K562 (cell line): ENCODE data around the gene TUBGCP5. TPM values are rescaled to one million over a fixed set of nuclear protein-coding genes. Genes with fewer than 3 reads are reported as not detected.

Source experiments
- EGR1 ChIP-seq: fragments of 450-650 bp; conservative IDR thresholded peaks from 2 replicates; pipeline ENCODE4 v1.6.1; 2017; ENCODE audit warnings: mild to moderate bottlenecking
- ELF1 ChIP-seq: fragments of 200-800 bp; sonication (Bioruptor generic); IDR thresholded peaks from 2 replicates; pipeline ENCODE4 v1.6.1; 2016; ENCODE audit warnings: missing genetic modification characterization, missing compliant biosample characterization
- FOXM1 ChIP-seq, 2 experiments: fragments of 450-650 bp in 1 of 2; sonication (generic) in 1 of 2; formaldehyde crosslinking in 1 of 2; IDR thresholded peaks; 2 replicates each; pipeline versions ENCODE4 v1.6.1 to v1.9.0; 2017 to 2022; ENCODE audit warnings: low read depth in 2 of 2, mild to moderate bottlenecking in 2 of 2, missing genetic modification reagents in 1 of 2, moderate library complexity in 1 of 2
- MED1 ChIP-seq: sonication (generic); formaldehyde crosslinking; IDR thresholded peaks from 2 replicates; pipeline ENCODE4 v1.8.1; 2023; ENCODE audit warnings: missing genetic modification reagents, borderline replicate concordance
- RBFOX2 ChIP-seq: fragments of 200-400 bp; formaldehyde crosslinking; IDR thresholded peaks from 2 replicates; pipeline ENCODE4 v1.6.1; 2017; ENCODE audit warnings: low read depth, mild to moderate bottlenecking, low read length, moderate library complexity
- THRAP3 ChIP-seq: fragments of 450-650 bp; IDR thresholded peaks from 2 replicates; pipeline ENCODE4 v1.6.1; 2016; ENCODE audit warnings: mild to moderate bottlenecking, inconsistent platforms, borderline replicate concordance
- polyA plus RNA-seq, 8 experiments: library from polyadenylated mRNA; depleted of rRNA in 4 of 8; stranded (reverse) in 5 of 8; unstranded in 3 of 8; fragments of >200 nt; fragmentation: Nextera tagmentation in 2 of 8; fragmentation: Illumina TruSeq in 1 of 8; extraction: Ambion mirVana in 2 of 8; extraction: Trizol in 1 of 8; gene quantifications; 2 replicates each; pipeline versions ENCODE4 v1.2.1 to v1.2.3, GENCODE V29; 2011 to 2014; ENCODE audit warnings: inconsistent platforms in 1 of 8, missing spikeins in 1 of 8
- total RNA-seq, 7 experiments: library from RNA; depleted of rRNA in 6 of 7; stranded (reverse); fragments of >200 nt in 6 of 7; fragmentation: Illumina TruSeq in 2 of 7; extraction: Trizol in 2 of 7; gene quantifications; 2 replicates each; pipeline versions ENCODE4 v1.2.1 to v1.2.3, GENCODE V29; 2011 to 2021; ENCODE audit warnings: low replicate concordance in 1 of 7
- TF ChIP-seq, protein P1 (sequence below), 2 experiments: fragments of 450-650 bp; IDR thresholded peaks; 2 replicates each; pipeline ENCODE4 v1.6.1; 2016
- TF ChIP-seq, protein P2 (sequence below): sonication (generic); formaldehyde crosslinking; IDR thresholded peaks from 2 replicates; pipeline ENCODE4 v1.9.0; 2022; ENCODE audit warnings: mild to moderate bottlenecking, missing genetic modification reagents
- TF ChIP-seq, protein P3 (sequence below): fragments of 450-650 bp; IDR thresholded peaks from 2 replicates; pipeline ENCODE4 v1.6.1; 2016; ENCODE audit warnings: mild to moderate bottlenecking, moderate library complexity

Gene TUBGCP5
- total and polyA plus RNA-seq, 9 of the 15 experiments (the other 6 are each of a cell fraction or from before 2014, with no cell fraction given), result 5.8 to 33.9 (median 23.2) TPM

DNA sequence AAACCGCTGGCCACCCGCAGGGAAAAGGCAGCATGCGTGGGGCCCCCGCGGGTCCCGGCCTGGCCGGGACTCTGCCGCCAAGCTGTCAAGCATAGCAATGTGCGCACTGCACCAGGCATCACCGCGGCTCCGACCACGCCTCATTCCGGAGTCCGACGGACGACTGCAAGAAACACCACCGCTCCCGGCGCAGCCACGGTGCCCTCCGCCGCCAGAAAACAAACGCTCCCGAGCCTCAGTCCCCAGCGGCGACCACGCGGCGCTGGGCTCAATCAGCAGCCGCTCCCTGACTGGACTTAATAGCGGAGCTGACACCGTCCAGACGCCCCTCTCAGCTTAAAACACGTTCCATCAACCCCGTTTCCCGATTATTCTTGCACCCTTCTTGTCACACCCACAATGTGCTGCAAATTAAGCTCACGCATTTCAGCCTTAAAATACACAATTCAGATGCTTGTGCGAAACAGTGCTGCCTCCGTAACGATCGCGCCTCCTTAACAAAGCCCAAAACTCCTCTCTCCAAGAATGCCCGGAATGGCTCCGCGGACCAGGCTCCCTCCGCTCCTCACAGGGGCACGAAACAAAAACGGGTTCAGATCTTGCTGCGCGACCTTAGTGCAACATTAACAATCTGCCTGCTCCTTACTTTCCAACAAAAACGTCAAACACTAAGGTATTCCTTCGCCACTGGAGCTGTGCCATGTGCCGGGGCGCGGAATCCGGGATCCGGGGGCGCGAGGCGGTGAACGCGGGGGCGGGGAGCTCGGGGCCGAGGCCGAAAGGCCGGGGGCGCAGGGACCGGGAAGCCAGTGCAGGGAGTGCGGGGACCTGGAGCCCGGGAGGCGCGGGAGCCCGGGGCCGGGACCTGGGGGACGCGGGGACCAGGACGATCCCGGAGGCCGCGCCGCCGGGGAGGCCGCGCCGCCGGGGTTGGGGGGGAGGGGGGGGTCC lies 59.9 kb downstream of the TUBGCP5 start (continued):
- TF ChIP-seq EGR1 (peak; percentile 89), ELF1 (tag) (0 out of 2 replicates have a peak, but pooled peaks have one; percentile 9), RBFOX2 (peak; percentile 57), FOXM1 (IDR thresholded peaks at IDR 0.05; ENCODE audit: low read depth) (no peak), FOXM1 (CRISPR knock-in tag; IDR thresholded peaks at IDR 0.05; ENCODE audit: low read depth) (0 out of 2 replicates have a peak, but pooled peaks have one; percentile 17), THRAP3 (no peak), MED1 (0 out of 2 replicates have a peak, but pooled peaks have one; percentile 3)
- TF ChIP-seq, protein P1, sequence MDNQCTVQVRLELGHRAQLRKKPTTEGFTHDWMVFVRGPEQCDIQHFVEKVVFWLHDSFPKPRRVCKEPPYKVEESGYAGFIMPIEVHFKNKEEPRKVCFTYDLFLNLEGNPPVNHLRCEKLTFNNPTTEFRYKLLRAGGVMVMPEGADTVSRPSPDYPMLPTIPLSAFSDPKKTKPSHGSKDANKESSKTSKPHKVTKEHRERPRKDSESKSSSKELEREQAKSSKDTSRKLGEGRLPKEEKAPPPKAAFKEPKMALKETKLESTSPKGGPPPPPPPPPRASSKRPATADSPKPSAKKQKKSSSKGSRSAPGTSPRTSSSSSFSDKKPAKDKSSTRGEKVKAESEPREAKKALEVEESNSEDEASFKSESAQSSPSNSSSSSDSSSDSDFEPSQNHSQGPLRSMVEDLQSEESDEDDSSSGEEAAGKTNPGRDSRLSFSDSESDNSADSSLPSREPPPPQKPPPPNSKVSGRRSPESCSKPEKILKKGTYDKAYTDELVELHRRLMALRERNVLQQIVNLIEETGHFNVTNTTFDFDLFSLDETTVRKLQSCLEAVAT (IDR thresholded peaks at IDR 0.05), result 0 out of 4 replicates have a peak, but pooled peaks of 1 of the 2 experiments have one; percentile 26
- TF ChIP-seq, protein P2, sequence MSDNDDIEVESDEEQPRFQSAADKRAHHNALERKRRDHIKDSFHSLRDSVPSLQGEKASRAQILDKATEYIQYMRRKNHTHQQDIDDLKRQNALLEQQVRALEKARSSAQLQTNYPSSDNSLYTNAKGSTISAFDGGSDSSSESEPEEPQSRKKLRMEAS (CRISPR knock-in tag), result peak; percentile 65; the same call in 1 of the 2 replicates
- TF ChIP-seq, protein P3, sequence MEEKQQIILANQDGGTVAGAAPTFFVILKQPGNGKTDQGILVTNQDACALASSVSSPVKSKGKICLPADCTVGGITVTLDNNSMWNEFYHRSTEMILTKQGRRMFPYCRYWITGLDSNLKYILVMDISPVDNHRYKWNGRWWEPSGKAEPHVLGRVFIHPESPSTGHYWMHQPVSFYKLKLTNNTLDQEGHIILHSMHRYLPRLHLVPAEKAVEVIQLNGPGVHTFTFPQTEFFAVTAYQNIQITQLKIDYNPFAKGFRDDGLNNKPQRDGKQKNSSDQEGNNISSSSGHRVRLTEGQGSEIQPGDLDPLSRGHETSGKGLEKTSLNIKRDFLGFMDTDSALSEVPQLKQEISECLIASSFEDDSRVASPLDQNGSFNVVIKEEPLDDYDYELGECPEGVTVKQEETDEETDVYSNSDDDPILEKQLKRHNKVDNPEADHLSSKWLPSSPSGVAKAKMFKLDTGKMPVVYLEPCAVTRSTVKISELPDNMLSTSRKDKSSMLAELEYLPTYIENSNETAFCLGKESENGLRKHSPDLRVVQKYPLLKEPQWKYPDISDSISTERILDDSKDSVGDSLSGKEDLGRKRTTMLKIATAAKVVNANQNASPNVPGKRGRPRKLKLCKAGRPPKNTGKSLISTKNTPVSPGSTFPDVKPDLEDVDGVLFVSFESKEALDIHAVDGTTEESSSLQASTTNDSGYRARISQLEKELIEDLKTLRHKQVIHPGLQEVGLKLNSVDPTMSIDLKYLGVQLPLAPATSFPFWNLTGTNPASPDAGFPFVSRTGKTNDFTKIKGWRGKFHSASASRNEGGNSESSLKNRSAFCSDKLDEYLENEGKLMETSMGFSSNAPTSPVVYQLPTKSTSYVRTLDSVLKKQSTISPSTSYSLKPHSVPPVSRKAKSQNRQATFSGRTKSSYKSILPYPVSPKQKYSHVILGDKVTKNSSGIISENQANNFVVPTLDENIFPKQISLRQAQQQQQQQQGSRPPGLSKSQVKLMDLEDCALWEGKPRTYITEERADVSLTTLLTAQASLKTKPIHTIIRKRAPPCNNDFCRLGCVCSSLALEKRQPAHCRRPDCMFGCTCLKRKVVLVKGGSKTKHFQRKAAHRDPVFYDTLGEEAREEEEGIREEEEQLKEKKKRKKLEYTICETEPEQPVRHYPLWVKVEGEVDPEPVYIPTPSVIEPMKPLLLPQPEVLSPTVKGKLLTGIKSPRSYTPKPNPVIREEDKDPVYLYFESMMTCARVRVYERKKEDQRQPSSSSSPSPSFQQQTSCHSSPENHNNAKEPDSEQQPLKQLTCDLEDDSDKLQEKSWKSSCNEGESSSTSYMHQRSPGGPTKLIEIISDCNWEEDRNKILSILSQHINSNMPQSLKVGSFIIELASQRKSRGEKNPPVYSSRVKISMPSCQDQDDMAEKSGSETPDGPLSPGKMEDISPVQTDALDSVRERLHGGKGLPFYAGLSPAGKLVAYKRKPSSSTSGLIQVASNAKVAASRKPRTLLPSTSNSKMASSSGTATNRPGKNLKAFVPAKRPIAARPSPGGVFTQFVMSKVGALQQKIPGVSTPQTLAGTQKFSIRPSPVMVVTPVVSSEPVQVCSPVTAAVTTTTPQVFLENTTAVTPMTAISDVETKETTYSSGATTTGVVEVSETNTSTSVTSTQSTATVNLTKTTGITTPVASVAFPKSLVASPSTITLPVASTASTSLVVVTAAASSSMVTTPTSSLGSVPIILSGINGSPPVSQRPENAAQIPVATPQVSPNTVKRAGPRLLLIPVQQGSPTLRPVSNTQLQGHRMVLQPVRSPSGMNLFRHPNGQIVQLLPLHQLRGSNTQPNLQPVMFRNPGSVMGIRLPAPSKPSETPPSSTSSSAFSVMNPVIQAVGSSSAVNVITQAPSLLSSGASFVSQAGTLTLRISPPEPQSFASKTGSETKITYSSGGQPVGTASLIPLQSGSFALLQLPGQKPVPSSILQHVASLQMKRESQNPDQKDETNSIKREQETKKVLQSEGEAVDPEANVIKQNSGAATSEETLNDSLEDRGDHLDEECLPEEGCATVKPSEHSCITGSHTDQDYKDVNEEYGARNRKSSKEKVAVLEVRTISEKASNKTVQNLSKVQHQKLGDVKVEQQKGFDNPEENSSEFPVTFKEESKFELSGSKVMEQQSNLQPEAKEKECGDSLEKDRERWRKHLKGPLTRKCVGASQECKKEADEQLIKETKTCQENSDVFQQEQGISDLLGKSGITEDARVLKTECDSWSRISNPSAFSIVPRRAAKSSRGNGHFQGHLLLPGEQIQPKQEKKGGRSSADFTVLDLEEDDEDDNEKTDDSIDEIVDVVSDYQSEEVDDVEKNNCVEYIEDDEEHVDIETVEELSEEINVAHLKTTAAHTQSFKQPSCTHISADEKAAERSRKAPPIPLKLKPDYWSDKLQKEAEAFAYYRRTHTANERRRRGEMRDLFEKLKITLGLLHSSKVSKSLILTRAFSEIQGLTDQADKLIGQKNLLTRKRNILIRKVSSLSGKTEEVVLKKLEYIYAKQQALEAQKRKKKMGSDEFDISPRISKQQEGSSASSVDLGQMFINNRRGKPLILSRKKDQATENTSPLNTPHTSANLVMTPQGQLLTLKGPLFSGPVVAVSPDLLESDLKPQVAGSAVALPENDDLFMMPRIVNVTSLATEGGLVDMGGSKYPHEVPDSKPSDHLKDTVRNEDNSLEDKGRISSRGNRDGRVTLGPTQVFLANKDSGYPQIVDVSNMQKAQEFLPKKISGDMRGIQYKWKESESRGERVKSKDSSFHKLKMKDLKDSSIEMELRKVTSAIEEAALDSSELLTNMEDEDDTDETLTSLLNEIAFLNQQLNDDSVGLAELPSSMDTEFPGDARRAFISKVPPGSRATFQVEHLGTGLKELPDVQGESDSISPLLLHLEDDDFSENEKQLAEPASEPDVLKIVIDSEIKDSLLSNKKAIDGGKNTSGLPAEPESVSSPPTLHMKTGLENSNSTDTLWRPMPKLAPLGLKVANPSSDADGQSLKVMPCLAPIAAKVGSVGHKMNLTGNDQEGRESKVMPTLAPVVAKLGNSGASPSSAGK, result peak; percentile 72
